PC-3 (cell line): ENCODE measurements around the gene RANGAP1.

Experiments used
- CTCF ChIP-seq: fragments of 300-600 bp; sonication (generic); conservative IDR thresholded peaks from 2 replicates; pipeline ENCODE4 v1.5.1; 2017; ENCODE audit warnings: antibody characterized with exemption, low read depth, mild to moderate bottlenecking, low read length
- EZH2 ChIP-seq: fragments of 300-600 bp; sonication (generic); IDR thresholded peaks from one replicate; pipeline ENCODE4 v1.6.1; 2017; ENCODE audit warnings: antibody characterized with exemption, mild to moderate bottlenecking, low read length; ENCODE audit not compliant: unreplicated experiment

GRCh38 chr22:41263704-41264103 is 22.3 kb downstream of the RANGAP1 start:
- TF ChIP-seq CTCF (no peak), EZH2 (no peak)
